Measurements from ENCODE around the gene CORO1C.

GRCh38 chr12:108759924-108760323 is 28.6 kb upstream of the CORO1C start:
- TF ChIP-seq, protein P1, sequence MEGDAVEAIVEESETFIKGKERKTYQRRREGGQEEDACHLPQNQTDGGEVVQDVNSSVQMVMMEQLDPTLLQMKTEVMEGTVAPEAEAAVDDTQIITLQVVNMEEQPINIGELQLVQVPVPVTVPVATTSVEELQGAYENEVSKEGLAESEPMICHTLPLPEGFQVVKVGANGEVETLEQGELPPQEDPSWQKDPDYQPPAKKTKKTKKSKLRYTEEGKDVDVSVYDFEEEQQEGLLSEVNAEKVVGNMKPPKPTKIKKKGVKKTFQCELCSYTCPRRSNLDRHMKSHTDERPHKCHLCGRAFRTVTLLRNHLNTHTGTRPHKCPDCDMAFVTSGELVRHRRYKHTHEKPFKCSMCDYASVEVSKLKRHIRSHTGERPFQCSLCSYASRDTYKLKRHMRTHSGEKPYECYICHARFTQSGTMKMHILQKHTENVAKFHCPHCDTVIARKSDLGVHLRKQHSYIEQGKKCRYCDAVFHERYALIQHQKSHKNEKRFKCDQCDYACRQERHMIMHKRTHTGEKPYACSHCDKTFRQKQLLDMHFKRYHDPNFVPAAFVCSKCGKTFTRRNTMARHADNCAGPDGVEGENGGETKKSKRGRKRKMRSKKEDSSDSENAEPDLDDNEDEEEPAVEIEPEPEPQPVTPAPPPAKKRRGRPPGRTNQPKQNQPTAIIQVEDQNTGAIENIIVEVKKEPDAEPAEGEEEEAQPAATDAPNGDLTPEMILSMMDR (IDR thresholded peaks at IDR 0.05; ENCODE audit: borderline replicate concordance, extremely low read depth, low read length, poor library complexity, severe bottlenecking): no peak
- no peak for TF ChIP-seq EZH2 (IDR thresholded peaks at IDR 0.05; ENCODE audit: borderline replicate concordance, low read depth, low read length, severe bottlenecking)

Measured in DND-41 (cell line).